GM12874 (cell line): ENCODE data around the gene FAM50B.
A peak's percentile ranks its signal among the peaks of the same experiment; 100 is the strongest.

Source experiments
- TF ChIP-seq, protein P1 (sequence below): IDR thresholded peaks from 2 replicates; pipeline ENCODE4 v1.5.1; 2011; ENCODE audit warnings: low read depth, mild to moderate bottlenecking, control low read depth, low read length, moderate library complexity; ENCODE audit not compliant: insufficient read depth

The FAM50B gene, protein sequence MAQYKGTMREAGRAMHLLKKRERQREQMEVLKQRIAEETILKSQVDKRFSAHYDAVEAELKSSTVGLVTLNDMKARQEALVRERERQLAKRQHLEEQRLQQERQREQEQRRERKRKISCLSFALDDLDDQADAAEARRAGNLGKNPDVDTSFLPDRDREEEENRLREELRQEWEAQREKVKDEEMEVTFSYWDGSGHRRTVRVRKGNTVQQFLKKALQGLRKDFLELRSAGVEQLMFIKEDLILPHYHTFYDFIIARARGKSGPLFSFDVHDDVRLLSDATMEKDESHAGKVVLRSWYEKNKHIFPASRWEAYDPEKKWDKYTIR

GRCh38 chr6:3848925-3849605 is at the start of gene FAM50B:
Gene FAM50B (plus strand): TSS chr6:3849373. CDS start chr6:3849812, 439 bp downstream.
- TF ChIP-seq, protein P1, sequence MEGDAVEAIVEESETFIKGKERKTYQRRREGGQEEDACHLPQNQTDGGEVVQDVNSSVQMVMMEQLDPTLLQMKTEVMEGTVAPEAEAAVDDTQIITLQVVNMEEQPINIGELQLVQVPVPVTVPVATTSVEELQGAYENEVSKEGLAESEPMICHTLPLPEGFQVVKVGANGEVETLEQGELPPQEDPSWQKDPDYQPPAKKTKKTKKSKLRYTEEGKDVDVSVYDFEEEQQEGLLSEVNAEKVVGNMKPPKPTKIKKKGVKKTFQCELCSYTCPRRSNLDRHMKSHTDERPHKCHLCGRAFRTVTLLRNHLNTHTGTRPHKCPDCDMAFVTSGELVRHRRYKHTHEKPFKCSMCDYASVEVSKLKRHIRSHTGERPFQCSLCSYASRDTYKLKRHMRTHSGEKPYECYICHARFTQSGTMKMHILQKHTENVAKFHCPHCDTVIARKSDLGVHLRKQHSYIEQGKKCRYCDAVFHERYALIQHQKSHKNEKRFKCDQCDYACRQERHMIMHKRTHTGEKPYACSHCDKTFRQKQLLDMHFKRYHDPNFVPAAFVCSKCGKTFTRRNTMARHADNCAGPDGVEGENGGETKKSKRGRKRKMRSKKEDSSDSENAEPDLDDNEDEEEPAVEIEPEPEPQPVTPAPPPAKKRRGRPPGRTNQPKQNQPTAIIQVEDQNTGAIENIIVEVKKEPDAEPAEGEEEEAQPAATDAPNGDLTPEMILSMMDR = peak; percentile 87

DNA sequence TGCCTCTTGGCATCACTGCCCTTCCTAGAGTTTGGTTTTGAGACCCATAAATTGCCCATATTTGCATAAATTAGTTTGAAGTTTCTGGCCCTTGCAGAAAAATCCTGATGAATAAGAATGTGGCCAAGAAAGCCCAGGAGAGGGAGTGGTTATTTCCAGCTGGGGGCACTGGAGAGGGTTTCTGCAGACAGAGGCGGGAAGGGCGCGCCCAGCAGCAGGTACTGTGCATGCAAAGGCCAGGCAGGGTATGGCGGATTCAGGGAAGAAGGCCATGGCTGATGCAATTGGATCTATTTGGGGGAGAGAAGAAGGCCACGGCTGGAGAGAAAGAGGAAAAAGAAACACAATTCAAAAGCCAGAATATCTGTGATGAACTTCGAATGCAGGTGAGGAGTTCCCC is 49.5 kb upstream of the FAM50B start:
- TF ChIP-seq, protein P1 = no peak

DNA sequence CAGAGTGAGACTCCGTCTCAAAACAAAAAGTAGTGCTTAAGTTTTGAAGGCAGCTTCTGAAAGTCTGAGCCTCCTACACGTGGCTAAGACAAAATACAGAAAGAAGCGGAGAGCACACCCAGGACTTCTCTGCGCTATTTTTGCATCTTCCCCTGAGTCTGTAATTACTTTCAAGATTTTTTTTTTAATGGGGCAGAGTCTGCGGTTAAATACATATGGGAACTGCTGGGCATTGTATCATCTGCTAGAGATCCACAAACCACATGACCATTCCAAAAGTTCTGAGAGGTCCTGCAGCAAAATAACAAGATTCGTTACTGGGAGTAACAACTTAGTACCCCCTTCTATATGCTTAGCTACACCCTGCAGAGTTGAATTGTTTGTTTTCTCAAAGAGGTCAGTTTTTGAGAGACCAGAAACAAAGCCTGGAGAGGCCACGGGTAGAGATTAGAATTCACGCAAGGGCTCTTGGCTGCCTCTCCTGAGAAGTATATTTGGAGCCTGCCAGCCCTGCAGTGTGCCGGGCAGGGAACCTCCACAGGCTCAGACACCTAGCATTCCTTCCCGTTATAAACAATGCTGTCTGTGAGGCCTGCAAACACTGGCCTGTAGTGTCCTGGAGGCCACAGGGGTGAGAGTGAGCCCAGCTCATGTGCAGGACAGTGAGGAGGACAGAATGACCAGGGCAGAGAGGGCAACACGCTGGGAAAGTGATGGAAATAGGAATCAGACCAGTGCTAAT is 48.2 kb upstream of the FAM50B start:
- TF ChIP-seq, protein P1 = no peak

DNA sequence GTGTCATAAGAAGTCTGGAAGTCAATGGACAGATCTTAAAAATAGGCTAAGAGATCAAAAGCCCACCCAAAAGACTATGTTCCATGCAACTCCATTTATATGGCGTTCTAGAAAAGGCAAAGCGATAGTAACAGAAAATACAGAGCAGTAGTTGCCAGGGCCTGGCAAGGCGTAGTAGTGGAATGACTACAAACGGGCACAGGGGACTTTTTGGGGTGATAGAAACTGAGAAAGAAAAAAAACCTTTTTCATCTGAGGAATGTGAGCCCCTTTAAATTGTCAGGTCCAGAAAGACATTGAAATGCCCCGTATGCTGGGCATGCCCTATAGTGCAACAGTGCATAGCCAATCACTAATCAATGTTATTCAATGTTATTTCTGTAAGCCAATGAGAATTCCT is 47.2 kb upstream of the FAM50B start:
- TF ChIP-seq, protein P1 = no peak

DNA sequence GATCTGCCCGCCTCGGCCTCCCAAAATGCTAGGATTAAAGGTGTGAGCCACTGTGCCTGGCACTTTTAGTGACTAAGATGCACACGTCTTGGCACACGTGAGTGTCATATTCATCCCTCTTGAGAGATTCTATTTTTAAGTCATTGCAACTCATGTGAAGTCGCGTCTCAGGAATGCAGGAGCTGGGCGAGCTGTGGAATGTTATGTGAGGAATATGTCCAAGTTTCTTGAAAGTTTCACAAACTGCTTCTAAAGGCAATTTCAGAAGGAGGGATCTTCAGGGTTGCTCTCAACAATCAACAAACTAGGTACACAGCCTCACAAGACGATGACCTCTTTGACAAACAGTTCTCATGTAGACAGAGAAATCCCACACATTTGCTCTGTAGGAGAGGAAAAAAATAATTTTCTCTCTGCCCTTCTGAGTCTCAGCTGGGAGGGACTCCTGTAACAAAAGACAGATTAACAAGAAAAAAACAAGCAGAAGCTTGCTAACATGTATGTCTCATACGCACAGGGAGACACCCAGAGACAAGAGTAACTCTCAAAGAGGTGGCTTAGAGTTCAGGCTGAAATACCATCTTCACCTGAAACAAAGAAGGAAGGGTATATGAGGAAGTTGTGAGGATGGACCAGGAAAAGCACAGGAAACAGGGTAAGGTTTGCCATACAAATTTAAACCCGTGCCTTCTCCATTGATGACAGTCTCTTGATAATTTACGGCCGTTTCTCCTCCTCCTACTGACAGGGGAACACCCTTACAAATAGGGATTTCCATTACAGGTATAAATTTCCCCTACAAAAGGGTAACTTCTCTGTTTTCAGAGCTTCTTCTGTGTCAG is 45.3 kb upstream of the FAM50B start:
- TF ChIP-seq, protein P1 = no peak

DNA sequence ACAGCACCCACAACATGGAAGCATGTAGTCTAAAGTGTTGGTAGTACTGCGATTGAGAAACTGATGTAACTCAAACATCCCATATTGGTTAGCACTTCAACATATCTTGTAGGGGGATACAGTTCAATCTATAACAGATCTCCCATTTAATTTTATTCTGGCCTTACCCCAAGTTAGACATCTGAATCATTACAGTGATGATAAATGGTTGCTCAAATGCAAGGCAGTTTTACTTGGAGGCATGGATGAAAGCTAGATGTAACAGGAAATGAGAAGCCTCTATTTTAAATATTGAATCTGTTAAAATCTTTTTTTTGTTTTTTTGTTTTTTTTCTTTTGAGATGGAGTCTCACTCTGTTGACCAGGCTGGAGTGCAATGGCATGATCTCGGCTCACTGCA is 44.2 kb upstream of the FAM50B start:
- TF ChIP-seq, protein P1 = no peak
